ENCODE measurements around the gene HLCS. TPM values are rescaled to one million over a fixed set of nuclear protein-coding genes. Genes with fewer than 3 reads are reported as not detected.

The HLCS gene
- total RNA-seq (2022; extraction: Qiagen RNA extraction), result 4.9 to 8.5 TPM (median 6.0 TPM) in 5 replicates

DNA sequence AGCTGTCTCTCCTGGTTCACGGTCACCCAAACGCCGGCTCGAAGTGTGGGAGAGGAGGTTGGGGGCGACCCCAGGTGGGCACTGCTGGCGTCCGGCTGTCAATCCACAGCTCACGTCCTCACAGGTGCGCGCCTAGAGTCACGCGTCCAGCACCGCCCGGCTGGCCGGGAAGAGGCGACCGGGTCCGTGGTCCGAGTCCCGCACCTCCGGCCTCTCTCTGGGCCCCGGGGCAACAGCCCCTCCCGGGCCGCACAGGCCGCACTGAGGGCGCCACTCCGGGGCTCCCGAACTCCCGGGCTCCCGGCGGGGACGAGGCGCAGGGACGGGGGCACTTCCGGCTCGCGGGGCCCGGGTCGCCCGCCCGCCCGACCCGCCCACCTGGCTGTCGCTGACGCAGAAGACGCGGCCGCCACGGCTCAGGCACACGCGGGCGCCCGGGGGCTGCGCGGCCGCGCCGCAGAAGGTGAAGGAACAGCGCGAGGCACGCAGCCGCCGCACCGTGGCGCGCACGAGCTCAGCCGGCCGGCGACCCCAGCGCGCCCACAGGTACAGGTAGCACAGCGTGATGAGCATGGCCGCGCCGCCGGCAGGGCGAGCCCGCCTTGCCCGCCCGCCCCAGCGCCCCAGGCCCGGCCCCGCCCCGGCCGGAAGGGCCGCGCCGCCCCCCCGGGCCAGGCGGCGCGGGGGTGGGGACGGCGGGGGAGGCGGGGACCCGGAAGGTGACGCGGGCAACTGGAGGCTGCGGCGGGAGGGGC lies at the start of gene HLCS:
HLCS (minus strand) TSS at position 604 of the 755 bp plus-strand sequence; CDS start at position 573, 31 bp downstream.

DNA sequence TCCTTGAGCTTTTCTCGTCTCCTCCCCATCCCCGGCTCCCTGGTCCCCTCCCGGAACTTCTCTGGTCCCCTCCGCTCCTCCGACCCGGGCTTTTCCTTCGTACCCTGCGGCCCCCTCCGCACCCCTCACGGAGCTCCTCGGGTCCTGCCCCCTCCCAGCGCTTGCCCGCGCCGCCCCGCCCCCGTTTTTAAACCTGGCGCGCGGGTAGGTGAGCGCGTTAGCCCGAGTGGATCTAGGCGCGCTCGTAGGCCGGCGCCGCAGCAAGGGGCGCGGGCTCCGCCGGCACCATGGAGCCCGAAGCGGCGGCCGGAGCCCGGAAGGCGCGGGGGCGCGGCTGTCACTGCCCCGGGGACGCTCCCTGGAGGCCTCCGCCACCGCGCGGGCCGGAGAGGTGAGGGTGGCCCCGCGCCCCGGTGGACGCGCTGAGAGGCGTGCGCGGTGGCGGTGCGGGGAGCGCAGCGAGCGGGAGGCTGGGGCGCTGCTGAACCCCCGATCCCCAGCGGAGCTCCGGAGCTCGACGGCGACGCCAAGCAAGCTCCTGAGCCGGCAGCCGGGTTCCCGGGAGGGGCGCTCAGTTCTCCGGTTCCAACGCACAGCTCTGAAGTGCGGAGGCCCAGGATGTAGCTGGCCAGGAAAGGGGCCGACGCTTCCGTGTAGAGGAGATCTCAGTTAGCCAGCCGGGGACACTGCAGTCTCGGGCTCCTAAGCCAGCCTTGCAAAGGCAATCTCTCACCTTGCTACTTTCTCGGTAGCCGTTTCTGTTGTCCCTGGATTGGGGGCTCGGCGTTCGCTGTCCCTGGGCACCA lies 40.2 kb upstream of the HLCS start, which contains the start of gene RIPPLY3:
RIPPLY3 (plus strand) TSS at position 217 of the 806 bp plus-strand sequence; CDS start at position 288, 71 bp downstream.

Other genes with a start within 250 kb of the HLCS start
- 0.38 to 0.59 TPM (median 0.59 TPM) in 5 replicates for gene RIPPLY3, start 40.0 kb upstream of the HLCS start, total RNA-seq (2022; extraction: Qiagen RNA extraction)
- 16.0 to 17.4 TPM (median 16.5 TPM) in 5 replicates for gene PIGP, start 106.4 kb upstream of the HLCS start, total RNA-seq (2022; extraction: Qiagen RNA extraction)
- gene TTC3, start 106.6 kb upstream of the HLCS start, total RNA-seq (2022; extraction: Qiagen RNA extraction), result 23.9 to 54.9 TPM (median 27.6 TPM) in 5 replicates

Measured in A549 treated with Hydrocortisone at 1 μM for 4 hours (cell line).